Effector memory CD4-positive, alpha-beta T cell (primary cell): ENCODE measurements around the gene CEP192.

Source experiments
- DNase-seq, 3 donors: peaks; one replicate each; pipeline ENCODE4 v3.0.0-alpha.2; 2020
- H3K27ac ChIP-seq: 2 replicates; pipeline ENCODE4 v1.7.0; 2013; ENCODE audit warnings: mild to moderate bottlenecking, low read length, moderate library complexity; ENCODE audit not compliant: insufficient read depth, poor library complexity, severe bottlenecking
- H3K27me3 ChIP-seq: replicated peaks from 2 replicates; pipeline ENCODE4 v1.7.0; 2013; ENCODE audit warnings: mild to moderate bottlenecking, low read length; ENCODE audit not compliant: insufficient read depth, control insufficient read depth, poor library complexity, severe bottlenecking
- H3K36me3 ChIP-seq: 2 replicates; pipeline ENCODE4 v1.7.0; 2013; ENCODE audit warnings: mild to moderate bottlenecking, low read length, moderate library complexity; ENCODE audit not compliant: control insufficient read depth, insufficient read depth
- H3K4me1 ChIP-seq: 2 replicates; pipeline ENCODE4 v1.7.0; 2013; ENCODE audit warnings: low read length, mild to moderate bottlenecking; ENCODE audit not compliant: control insufficient read depth, insufficient read depth, poor library complexity, severe bottlenecking
- H3K4me3 ChIP-seq: 2 replicates; pipeline ENCODE4 v1.7.0; 2013; ENCODE audit warnings: low read length, low read depth, mild to moderate bottlenecking; ENCODE audit not compliant: insufficient read depth, poor library complexity, severe bottlenecking
- H3K9me3 ChIP-seq: 2 replicates; pipeline ENCODE4 v1.7.0; 2013; ENCODE audit warnings: mild to moderate bottlenecking, low read length, moderate library complexity; ENCODE audit not compliant: control insufficient read depth

Gene CEP192

GRCh38 chr18:13108330-13108729 is 117.2 kb downstream of the CEP192 start:
- Histone ChIP-seq H3K4me1 (peaks cover 2% of the 10 kb centered on the region), H3K4me3 (no peak overlapping the region), H3K27me3 (no peaks in the 10 kb centered on the region), H3K27ac (no peak overlapping the region), H3K9me3 (no peaks in the 10 kb centered on the region), H3K36me3 (peaks cover 49% of the 10 kb centered on the region)
- DNase-seq, result no peak

- Histone ChIP-seq H3K4me1 (no peaks in the 10 kb centered on the region), H3K9me3 (no peaks in the 10 kb centered on the region), H3K27ac (no peak overlapping the region), H3K4me3 (no peak overlapping the region), H3K27me3 (no peaks in the 10 kb centered on the region), H3K36me3 (peaks cover 38% of the 10 kb centered on the region)
- DNase-seq, result no peak
These were observed 119.4 kb downstream of the CEP192 start for GRCh38 chr18:13110559-13110958.

DNA sequence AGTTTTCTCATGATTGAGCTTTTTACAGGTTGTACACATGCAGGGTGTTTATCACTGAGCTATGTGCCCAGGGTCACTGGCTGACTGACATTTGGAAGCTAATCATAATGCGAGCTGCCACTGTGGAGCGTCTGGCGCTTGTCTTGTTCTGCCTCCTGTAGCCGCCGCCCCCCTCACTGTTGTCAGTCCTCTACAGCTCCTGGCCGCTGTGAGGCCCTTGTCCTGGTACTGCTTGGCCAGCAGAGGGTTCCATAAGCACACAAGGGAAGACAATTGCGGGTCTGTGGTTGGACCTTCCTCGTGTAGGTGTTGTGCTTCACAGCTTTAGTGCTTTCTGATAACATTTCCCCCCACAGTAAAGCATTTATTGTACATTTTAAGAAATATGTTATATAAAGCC is 121.8 kb downstream of the CEP192 start:
- Histone ChIP-seq H3K4me3 (no peak overlapping the region), H3K36me3 (peaks cover 32% of the 10 kb centered on the region), H3K27me3 (no peaks in the 10 kb centered on the region), H3K9me3 (no peaks in the 10 kb centered on the region), H3K4me1 (no peaks in the 10 kb centered on the region), H3K27ac (no peak overlapping the region)
- no peak for DNase-seq

GRCh38 chr18:13120255-13120654 is 129.1 kb downstream of the CEP192 start:
- no peaks in the 10 kb centered on the region for H3K9me3 ChIP-seq
- peaks cover 36% of the 10 kb centered on the region for H3K36me3 ChIP-seq
- no peak for DNase-seq
- H3K4me1 ChIP-seq, result no peaks in the 10 kb centered on the region
- H3K27ac ChIP-seq, result no peak overlapping the region
- H3K4me3 ChIP-seq, result no peak overlapping the region
- H3K27me3 ChIP-seq, result no peaks in the 10 kb centered on the region

DNA sequence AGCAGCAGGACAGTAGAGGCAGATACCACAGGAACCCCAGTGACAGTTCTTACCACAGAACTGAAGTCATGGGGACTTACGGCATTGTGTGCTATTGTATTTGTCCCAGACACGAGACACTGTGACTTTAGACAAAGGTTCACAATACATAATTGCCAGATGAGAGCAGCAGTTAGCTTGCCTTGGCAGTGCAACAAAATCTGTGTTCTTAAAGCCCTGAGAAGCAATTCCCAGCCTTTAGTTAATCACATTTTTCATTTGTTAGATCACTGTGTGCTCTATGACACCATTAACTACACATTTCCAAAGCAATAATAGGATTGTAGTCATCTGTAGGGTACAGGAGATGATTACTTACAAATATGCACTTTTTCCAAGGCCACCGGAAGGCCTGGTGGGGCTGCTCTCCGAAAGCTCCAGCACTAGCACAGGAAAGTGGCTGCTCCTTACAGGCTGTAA is 129.8 kb downstream of the CEP192 start:
- DNase-seq, result no peak
- H3K27me3 ChIP-seq, result no peaks in the 10 kb centered on the region
- H3K9me3 ChIP-seq, result no peaks in the 10 kb centered on the region
- H3K27ac ChIP-seq, result no peak overlapping the region
- H3K4me3 ChIP-seq, result no peak overlapping the region
- H3K4me1 ChIP-seq, result no peaks in the 10 kb centered on the region
- peaks cover 29% of the 10 kb centered on the region for H3K36me3 ChIP-seq

DNA sequence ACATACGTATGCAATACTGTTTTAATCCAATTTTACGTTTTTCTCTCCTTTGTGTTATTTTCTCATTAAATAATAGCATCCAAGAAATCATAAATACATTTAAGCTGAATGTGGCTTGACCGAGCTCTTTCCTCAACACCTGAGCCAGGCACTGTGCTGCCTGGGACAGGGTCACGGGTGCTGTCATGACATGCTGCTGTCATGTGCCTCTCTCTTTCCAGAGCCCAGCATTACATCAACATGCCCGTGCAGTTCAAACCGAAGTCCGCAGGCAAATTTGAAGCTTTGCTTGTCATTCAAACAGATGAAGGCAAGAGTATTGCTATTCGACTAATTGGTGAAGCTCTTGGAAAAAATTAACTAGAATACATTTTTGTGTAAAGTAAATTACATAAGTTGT is 133.2 kb downstream of the CEP192 start:
- Histone ChIP-seq H3K36me3 (peaks cover 13% of the 10 kb centered on the region), H3K27me3 (no peaks in the 10 kb centered on the region), H3K4me3 (no peak overlapping the region), H3K4me1 (no peaks in the 10 kb centered on the region), H3K9me3 (no peaks in the 10 kb centered on the region), H3K27ac (no peak overlapping the region)
- DNase-seq, result no peak

GRCh38 chr18:13125191-13125590 is 134.0 kb downstream of the CEP192 start:
- H3K9me3 ChIP-seq, result no peaks in the 10 kb centered on the region
- H3K27ac ChIP-seq, result no peak overlapping the region

DNA sequence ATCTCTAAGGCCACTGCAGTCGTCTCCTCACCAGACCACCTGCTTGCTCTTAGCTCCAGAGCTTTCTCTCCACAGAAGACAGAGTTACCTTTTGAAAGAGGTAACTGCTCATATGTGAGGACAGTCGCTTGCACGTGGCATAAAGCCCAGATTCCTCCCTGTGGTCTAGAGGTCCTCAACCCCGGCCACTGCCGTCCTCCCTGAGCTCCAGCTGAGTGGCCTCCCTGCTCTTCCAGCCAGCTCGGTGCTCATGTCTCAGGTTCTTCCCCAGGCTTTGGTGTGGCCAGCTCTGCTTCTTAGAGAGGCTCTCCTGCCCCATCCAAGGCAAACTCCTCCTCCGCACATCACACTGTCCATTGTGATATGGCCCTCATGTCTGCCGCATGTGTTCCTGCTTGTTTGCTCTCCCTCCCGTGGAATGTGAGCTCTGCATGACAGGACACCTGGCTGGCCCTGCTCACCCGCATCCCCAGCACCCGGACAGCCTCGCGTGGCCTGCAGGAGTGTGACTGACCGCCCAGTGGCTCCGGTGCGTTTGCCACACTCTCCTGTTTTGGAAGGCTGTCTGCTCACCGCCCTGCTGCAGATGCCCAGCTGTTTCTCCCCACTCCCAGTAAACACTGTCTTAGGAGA is 135.9 kb downstream of the CEP192 start:
- H3K4me1 ChIP-seq, result no peaks in the 10 kb centered on the region
- no peak for DNase-seq
- H3K36me3 ChIP-seq, result peaks cover 3% of the 10 kb centered on the region
- no peak overlapping the region for H3K4me3 ChIP-seq
- H3K9me3 ChIP-seq, result no peaks in the 10 kb centered on the region
- H3K27ac ChIP-seq, result no peak overlapping the region
- H3K27me3 ChIP-seq, result no peaks in the 10 kb centered on the region

More at GRCh38 chr18:13125191-13125590, 134.0 kb downstream of the CEP192 start:
- Histone ChIP-seq H3K4me3 (no peak overlapping the region), H3K27me3 (no peaks in the 10 kb centered on the region), H3K4me1 (no peaks in the 10 kb centered on the region), H3K36me3 (peaks cover 13% of the 10 kb centered on the region)
- no peak for DNase-seq

GRCh38 chr18:13131283-13131682 is 140.1 kb downstream of the CEP192 start:
- no peaks in the 10 kb centered on the region for H3K4me1 ChIP-seq
- H3K27me3 ChIP-seq, result no peaks in the 10 kb centered on the region
- no peak for DNase-seq
- no peaks in the 10 kb centered on the region for H3K9me3 ChIP-seq
- no peak overlapping the region for H3K4me3 ChIP-seq
- no peak overlapping the region for H3K27ac ChIP-seq
- H3K36me3 ChIP-seq, result peaks cover 3% of the 10 kb centered on the region

- Histone ChIP-seq H3K4me1 (no peaks in the 10 kb centered on the region), H3K4me3 (no peak overlapping the region), H3K27me3 (no peaks in the 10 kb centered on the region), H3K9me3 (no peaks in the 10 kb centered on the region), H3K36me3 (no peaks in the 10 kb centered on the region), H3K27ac (no peak overlapping the region)
- DNase-seq, result no peak
These were observed 143.6 kb downstream of the CEP192 start for GRCh38 chr18:13134551-13135401.
